ENCODE results near the gene SMG6.
A peak's percentile ranks its signal among the peaks of the same experiment; 100 is the strongest.
"Not testable (repeated sequence)": the region's sequence is repeated elsewhere in the genome, so short reads cannot be mapped to it uniquely, and the experiment has no call there.

SMG6 gene

DNA sequence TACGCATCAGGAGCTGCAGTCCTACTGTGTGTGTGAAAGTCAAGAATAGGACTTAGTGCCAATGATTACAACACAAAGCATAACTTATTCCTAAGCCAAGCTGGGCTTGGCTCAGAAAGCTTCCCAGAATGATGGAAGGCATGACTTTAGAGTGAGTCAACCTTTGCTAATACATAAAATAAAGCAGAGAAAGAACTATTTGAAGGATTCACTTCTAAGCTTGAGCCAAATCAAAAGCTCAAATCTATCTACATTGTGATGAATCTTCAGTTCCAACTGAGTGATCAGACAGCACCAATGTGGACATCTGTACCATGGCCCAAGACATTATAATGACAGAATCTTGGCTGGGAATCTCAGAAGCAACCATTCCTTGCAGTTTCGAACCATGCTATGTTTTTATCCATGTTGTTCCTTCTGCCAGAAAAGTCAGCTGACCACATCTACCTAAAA is 41.4 kb downstream of the SMG6 start:
- no peak for DNase-seq

DNA sequence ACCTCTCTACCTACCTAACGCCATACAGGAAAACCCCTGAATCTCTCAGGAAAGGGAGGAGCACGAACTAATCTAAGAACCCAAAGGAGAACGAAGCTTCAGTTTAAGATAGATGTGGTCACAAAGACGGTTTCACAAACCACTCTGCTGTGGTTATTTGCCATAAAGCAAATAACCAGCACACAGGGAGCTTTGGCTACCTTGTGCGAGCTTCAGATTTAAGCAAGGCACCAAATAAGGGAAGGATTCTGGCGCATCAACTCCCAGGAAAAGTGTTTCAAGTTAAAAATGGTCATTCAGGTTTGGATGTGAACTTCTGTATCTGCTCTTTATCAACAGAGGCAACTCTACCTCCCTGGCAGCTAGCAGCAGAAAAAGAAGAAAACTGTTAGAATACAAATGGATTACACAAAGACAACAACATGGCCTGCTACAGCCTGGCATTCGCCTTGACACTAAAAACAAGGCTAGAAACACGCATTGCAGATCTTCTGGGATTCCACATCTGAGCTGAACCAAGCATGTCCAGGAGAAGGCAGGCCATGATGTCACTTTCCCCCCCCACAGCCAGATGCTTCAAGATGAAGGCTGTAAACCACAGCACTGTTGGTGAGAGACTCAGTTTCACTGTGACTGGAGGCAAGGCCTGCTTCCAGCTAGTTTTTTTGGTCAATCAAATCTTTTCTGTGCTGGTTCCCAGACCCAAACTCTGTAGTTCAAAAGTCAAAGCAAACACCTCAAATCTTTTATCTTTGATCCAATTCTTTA is 43.6 kb downstream of the SMG6 start:
- DNase-seq, result no peak

DNA sequence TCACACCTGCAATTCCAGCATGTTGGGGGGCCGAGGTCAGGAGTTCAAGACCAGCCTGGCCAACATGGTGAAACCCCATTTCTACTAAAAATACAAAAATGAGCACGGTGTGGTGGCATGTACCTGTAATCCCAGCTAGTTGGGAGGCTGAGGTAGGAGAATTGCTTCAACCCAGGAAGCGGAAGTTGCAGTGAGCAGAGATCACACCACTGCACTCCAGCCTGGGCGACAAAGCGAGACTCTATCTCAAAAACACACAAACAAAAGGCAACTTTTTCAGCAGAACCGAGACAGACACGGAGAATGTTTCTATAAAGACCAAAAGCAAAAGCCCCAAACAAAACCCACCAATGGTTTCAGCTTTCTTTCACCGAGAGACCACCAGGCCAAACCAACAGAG is 44.8 kb downstream of the SMG6 start:
- not testable (repeated sequence) for DNase-seq

DNA sequence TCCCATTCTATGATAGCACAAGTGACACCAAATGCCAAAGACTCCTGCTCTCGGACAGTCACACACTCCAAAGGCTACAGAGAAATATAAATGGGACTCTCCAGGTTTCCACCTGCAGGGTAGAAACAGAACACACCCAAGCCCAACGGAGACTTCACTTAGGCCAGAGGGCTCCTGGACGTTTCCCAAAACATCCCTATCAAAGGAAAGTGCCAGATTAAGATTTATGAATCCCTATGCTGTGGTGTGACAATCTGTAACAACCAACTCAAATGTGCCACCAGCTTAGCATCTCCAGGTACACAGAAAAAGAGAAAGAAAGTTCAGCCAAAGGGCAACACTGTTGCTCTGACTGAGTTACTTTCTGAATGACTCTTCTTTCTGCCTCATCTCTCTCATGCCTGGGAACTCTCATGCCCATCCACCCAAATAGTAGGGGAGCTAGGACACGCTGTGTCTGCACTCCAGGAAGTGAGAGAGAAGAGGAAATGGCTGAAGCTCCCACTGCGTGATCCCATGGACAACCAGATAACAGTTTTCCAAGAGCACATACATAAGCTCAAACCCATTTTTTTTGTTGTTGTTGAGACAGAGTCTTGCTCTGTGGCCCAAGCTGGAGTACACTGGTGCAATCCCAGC is 49.7 kb downstream of the SMG6 start:
- no peak for DNase-seq

DNA sequence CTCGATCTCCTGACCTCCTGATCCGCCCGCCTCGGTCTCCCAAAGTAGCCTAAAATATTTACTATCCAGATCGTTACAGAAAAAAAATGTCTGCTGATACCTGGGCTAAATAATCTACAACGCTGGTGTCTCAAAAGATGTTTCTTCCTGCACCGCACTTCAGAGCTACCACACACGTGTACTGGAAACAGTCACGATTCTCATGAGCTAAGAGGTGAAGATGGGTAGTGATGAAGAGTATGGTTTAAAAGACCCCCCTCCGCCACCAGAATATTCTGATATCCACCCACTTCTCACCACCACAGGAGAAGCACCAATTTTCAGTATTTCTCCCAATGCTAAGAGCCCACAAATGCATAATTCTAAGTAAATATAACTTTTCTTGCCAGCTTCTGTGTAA is 50.2 kb downstream of the SMG6 start:
- DNase-seq, result no peak

DNA sequence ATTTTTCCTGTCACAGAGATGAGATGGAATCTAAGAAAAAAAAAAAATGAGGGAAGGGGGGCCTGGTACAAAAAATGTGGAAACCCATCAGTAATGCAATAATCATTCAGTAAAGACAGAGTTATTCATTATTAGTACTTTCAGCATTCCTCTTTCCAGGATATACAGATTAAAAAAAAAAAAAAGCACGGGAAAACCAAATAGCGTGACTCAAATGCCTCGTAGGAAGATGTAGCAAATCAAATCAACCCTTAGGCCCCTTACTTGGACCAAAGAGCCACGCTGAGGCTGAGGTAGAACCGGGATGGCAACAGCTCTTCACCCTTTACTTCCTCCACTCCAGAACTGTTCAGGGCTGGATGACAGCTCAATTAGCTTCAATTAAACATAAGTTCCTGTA is 52.5 kb downstream of the SMG6 start:
- no peak for DNase-seq

DNA sequence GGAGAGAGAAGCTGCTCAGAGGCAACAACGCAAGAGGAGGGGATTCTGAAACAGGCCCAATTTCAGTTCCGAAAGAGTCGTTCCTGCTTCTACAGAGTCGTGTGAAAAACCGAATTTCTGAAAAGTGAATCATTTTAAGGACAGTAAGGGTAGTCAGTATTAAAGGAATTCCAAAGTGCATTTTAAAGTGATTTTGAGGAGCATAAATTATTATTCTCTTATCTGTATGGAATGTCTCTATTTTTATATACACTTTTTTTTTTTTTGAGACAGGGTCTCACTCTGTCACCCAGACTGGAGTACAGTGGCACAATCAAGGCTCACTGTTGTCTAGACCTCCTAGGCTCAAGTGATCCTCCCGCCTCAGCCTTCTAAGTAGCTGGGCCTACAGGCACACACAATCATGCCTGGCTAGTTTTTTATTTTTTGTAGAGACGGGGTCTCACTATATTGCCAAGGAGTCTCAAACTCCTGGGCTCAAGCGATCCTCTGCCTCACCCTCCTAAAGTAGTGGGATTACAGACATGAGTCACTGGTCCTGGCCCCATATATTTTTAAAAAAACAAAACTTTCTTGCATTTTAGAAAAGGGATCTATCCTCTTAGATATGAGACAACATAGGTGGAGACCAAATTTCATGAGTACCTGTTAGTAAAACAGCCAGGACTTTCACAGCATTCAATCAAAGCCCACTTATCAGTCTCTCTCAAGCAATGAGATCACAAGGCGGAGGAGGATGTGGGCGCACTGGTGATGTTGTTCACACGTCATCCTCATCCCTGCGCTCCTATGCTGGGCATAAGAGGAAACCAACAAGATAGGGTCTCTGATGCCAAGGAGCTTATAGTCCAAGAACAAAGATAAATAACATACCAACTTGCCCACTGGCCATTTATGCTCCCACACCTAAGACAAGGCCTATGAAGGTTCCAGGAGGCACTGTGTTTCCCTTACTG is 53.2 kb downstream of the SMG6 start:
- no peak for DNase-seq

DNA sequence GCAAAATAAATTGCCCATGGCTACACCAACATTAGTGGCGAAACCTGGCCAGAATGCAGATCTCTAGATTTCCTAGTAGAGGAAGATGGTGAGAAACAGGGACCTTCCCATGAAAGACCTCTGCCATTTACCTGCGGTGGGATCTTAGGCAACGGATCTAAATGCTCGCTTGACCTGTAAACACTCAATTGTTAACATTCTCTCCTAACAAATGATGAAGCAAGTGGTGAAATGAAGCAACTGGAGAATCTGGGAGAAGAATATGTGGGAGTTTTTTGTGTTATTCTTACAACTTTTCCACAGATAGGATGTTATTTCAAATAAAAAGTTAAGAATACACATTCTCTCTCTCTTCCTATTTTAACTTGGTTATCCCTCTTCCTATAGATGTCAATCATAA is 56.6 kb downstream of the SMG6 start:
- DNase-seq, result no peak

DNA sequence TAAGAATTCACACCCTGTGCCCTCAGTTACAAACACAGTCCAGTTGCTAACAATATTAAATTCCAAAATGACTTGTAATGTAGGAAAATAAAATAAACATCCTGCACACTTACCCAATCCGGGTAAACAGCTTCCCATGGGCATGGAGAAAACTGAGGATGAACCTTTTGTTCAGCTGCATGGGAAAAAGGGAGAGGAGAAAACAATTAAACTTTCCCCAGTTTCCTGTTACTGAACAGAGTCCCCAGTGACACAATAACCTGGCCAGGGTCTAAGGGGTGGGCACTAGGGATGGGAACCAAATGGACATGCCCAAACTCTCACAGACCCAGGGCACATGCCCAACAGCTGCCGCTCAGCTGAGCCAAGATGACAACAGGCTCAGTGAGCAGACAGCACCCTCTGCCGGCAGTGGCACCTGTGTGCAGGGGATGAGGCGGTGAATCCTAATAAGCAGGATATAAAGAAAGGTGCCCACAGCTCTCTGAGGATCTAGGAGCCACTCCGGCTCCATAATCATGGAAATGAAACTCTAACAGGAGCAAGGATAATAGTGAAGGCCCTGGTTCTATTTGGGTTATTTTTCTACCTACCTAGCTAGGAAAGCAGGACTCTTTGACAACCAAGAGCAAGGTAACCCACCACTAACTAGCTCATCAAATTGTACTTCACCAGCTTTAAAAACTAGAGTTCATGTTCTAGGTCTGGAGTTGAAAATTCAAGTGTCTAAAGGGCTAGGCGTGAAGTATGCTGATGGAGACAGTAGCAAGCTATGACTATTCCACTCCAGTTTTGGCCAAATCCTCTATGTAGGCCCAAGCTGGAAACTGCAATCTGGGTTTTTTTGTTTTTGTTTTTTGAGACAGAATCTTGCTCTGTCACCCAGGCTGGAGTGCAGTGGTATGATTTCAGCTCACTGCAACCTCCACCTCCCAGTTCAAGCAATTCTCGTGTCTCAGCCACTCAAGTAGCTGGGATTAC is 58.8 kb downstream of the SMG6 start:
- DNase-seq, result peak; percentile 78 to 85

DNA sequence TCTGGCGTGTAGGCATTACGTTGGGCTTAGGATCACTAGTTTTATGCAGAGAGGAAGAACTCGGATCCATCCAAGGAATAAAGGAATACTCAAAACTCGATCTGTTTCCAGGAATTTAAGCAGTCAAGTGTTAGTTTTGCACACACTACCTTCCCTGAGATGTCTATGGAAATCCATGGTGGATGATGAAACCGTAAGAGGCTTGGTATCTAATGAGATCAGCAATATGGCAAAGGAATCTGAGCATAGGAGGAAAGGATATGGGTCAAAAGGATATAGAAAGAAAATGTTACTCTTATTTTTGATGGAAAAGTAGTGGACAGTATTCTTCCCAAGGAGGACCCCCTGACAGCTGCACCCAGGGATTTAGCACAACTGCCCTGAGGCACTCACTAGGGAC is 59.6 kb downstream of the SMG6 start:
- DNase-seq, result no peak

DNA sequence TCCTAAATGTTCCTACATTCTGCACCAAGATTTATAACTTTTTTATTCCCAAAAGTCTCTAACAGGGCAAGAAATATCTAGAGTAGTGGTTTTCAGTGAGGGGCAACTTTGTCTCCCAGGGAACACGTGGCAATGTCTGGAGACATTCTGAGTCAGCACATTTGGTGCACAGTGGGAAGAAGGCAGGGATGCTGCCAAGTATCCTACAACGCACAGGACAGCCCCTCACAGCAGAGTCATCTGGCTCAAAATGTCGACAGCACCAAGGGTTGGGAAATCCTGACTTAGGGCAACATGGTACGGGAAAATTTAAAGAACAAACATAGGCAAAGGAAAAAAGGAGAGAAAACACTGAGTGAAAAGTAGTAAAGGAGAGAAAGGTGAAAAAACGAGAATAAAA is 61.8 kb downstream of the SMG6 start:
- DNase-seq, result no peak

DNA sequence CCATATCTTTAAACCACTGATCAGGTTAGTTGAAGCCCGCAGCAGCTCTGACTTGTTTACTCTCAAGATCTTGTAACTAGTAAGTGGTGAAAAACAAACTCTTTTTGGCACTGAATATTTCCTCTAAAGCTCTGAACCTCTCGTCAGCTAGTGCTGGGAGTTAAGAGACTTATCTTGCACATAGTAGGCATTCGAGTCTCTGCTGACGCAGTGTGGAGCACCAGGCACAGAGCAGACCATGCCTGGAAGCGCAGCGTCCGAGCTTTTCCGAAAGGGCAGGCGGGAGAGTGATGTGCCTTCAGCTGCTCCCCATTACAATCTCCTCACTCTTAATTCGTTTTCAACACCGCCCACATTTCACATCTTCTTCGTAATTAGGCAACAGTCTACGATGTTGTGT is 63.0 kb downstream of the SMG6 start:
- no peak for DNase-seq

DNA sequence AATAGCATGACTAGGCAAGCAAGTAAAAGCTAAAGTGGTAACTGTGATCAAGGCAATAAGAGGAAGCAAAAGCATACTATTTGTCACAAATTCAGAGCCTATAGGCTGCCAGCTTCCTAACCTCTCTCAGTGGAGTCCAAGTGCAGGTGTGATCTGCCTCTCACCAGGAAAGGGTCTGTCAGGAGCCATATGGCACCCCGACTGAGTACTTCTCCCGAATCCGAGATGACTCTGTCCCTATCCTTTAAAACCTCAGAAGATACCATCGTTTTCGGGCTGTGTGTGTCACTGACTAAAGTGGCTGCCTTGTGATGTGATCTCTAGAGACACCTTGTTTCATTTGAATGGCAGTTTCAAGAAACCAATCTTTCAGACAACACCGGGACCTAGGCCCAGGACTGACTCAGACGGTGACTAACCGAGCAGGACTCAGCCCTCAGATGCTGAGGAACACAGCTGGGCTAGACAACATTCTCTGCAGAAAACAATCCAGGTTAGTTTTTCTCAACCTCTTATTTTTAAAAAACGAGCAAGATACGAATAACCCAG is 63.6 kb downstream of the SMG6 start:
- DNase-seq, result no peak

DNA sequence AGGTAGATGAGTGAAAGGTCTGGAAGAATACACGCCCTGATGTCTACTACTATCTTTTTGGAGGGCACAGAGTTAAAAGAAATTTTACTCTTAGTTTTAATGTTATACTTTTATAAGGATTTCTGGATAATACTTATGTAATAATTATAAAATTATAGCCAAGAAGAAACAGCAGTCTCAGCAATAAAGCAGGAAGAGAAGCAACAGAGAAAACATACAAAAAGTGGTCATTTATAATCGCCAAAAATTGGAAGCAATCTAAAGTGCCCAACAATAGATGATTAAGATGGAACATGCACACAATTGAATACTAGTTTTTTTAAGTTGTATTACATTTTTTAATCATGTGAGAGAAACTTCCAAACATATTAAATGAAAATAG is 64.4 kb downstream of the SMG6 start:
- no peak for DNase-seq

DNA sequence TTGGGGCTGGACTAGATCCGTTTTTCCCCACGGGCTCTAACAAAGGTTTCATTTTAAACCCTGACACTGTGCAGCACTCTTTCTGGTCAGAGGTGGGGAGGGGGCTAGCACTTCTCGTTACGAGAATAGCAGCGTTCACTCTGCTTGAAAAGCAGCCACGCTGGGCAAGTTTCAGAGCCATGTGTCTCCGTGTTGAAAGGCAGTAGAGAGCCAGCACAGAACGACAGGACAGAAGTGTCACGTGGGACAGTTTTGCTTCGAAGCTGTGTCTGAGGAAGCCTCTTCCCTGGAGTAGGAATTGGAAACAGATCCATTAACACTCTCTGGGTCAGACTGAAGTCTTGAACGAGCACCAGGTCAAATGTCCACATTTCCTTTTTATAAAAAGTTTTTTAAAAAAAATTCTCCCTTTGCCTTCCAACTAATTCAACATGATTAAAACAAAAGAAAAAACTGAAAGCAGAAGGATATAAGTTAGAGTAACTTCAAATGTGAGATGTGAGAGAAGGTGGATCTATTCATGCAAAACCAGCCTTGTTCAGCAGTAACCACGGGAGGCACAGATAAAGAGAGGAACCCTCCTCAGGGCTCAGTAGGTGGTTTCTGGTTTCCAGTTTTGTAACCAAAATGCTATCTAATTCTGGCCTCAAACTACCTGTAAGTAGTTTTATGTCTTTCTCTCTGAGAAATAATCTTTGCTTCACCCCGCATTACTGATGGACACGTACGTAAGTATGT is 65.0 kb downstream of the SMG6 start:
- DNase-seq, result no peak

DNA sequence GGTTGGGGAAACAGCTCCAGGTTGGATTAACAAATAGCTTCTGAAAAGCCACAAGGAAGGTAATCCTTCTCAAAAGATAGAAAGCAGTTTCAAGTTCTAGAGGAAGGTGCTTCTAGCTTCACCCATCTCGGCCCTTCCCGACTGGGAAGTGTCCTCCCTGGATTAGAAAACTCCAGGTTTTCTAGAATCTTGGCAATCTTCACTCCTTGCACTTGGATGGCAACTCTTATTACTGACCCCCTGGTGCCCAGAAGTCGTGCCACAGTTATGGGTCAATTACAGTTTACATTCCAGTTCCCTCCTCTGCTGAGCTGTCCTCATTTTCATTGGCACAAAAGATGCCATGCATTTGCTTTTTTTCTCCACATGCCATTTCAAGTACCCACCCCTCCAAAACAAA is 65.6 kb downstream of the SMG6 start:
- no peak for DNase-seq

DNA sequence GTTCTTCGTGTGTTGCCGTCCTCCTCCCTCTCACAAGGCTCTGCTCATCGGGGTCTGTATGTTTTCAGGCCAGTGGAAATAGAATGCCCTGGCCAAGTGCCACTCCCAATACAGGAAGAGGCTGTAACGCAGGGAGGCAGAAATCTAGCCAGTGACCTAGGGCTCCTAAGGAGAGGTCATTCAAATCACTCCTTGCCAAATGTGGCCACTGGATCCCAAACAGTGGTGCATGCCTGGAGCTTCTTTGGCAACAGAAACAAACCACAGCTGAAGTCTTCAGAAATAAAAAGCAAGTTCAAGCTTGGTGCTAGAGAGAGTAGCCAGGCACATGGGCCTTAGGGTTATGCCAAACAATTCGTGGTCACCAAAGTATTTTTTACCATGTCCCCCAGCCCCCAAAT is 66.1 kb downstream of the SMG6 start:
- DNase-seq, result no peak

DNA sequence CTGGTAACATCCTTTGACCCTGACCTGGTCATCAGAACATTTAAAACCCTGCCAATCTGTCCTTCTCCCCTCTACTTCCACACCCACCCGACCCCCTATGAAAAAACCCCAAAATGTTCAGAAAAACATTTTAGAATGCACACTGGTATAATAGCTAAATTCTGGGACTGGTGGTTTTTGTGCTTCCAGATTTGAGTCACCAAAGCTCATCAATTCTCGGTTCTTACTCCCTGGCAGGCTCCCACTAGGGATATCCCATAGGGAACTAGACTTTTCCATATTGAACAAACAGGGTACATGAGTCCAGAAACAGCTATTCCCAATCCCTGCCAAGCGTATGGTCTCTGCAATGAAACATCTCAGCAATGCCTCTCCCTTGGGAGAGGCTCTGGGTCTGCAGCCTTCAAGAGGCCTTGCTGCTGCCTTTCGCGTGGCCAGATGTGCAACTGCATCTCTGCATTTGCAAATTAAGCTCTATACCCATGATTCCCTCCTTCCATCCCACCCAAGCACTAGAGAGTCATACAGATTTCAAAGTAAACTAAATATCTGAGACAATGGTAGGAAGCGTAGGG is 67.7 kb downstream of the SMG6 start:
- DNase-seq, result no peak

DNA sequence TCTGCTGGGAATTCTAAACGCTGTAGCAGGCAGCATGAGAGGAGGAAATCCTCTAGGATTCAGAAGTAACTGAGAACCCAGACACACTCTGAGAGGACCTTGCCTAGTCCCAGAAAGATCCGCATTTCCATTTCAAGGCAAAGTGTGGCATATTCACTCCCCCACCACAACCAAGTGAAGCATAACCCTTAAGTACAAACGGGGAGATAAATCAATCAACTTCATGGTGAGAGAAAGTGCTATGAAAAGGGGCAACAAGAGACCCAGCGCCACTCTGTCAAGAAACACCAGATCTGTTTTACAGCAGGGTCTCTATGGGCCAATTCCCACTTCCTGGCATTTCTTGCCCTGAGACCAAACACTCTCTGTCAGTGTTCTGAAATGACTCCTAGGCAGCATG is 68.3 kb downstream of the SMG6 start:
- DNase-seq, result no peak

DNA sequence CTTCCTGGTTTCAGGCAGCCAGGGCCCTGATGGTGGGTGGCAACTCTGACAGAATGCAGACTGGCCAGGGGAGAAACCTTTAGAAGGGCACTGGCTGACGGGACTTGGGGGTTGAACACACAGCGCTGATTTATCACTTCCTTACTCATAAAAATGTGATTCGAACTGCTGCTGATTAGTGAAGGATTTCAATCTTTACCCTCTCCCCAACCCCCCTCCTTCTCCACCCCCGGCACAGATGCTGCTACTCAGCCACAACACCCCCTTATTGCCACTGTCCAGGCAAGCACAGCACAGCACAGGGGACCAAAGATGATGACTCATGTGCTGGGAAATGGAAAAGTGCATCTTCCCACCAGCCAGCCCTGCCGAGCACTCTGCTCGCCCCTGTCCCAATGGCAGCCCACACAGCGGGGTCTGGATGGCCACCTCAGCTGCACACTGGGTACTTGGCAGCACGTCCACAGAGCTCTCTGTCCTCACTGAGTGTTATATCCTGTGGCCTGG is 70.1 kb downstream of the SMG6 start:
- peak in 1 of 2 donors; percentile 7 for DNase-seq

DNA sequence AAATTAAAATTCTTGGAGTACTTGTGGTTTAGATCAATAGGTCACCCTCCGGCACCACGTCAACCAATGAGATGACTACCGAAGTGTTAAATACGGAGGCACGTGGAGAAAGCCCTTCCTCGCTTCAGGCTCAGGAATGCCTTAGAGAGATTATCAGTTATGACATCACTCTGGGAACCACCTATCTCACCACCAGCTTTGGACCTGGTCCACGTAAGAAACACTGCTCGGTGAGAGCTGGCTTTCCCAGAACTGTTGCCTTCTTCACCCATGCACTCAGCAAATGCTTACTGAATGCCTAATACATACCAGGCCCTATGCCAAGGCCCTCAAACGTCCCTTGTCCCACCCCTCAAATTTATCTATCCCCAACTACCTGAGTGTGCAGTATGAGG is 71.3 kb downstream of the SMG6 start:
- no peak for DNase-seq

Measured in inflammatory macrophage (primary cell).